GM12878 (cell line): ENCODE results near the gene ADAM33. TPM values are rescaled to one million over a fixed set of nuclear protein-coding genes. Genes with fewer than 3 reads are reported as not detected.

ENCODE experiments used
- ATAC-seq: fragments of 200-7000 bp; cut with Tn5 transposase; 3 replicates; pipeline ENCODE4 v1.9.1; 2020; ENCODE audit warnings: mild to moderate bottlenecking, moderate library complexity
- BruUV-seq: library from RNA; stranded (reverse); fragments of 400-500 nt; replicated peaks from 2 replicates; lab custom pipeline; 2021; lab: Mats Ljungman, UMichigan
- CTCF ChIA-PET: fragments of 300-600 bp; sonication (Branson Sonifier 250); formaldehyde crosslinking; extraction: SDS; loops from one replicate; lab custom pipeline; 2021; ENCODE audit warnings: inconsistent platforms; lab: Yijun Ruan, JAX
- POLR2A ChIA-PET: fragments of 350-600 bp; formaldehyde crosslinking; extraction: SDS; loops from one replicate; lab custom pipeline; 2021; ENCODE audit warnings: inconsistent platforms; lab: Charles Lee
- RAD21 ChIA-PET: fragments of 300-600 bp; sonication (Branson Sonifier 250); formaldehyde crosslinking; loops from one replicate; lab custom pipeline; 2023; ENCODE audit warnings: antibody characterized with exemption; ENCODE audit not compliant: unreplicated experiment; lab: Charles Lee
- SMC1A ChIA-PET: fragments of 300-600 bp; sonication (Branson Sonifier 250); formaldehyde crosslinking; loops from one replicate; lab custom pipeline; 2023; ENCODE audit not compliant: unreplicated experiment, uncharacterized antibody; lab: Charles Lee
- DNase-seq: peaks from one replicate; pipeline ENCODE4 v3.0.0-alpha.2; 2011; ENCODE audit warnings: low read depth, low spot score
- FAIRE-seq: peaks from 3 replicates; lab custom pipeline; 2011; peaks lifted over from hg19 to GRCh38; lab: Jason Lieb, UNC
- H2AFZ ChIP-seq: 2 replicates; pipeline ENCODE4 v1.6.0; 2011; ENCODE audit warnings: low read depth, low read length, control low read depth; ENCODE audit not compliant: control insufficient read depth
- H3K27ac ChIP-seq: 2 replicates; pipeline ENCODE4 v1.5.1; 2011; ENCODE audit warnings: control low read depth; ENCODE audit not compliant: control insufficient read depth, insufficient read depth
- H3K27me3 ChIP-seq, 2 experiments: replicated peaks in 1 of 2; 2 replicates each; pipeline versions ENCODE4 v1.6.0 to v1.6.1; 2011; ENCODE audit warnings: low read length in 1 of 2; ENCODE audit not compliant: control insufficient read depth in 2 of 2, insufficient read depth in 2 of 2
- H3K36me3 ChIP-seq, 2 experiments: 2 replicates each; pipeline ENCODE4 v1.5.1; 2011; ENCODE audit warnings: low read length in 1 of 2; ENCODE audit not compliant: control insufficient read depth in 2 of 2, insufficient read depth in 2 of 2
- H3K4me1 ChIP-seq: 2 replicates; pipeline ENCODE4 v1.6.1; 2011; ENCODE audit warnings: mild to moderate bottlenecking, low read length, moderate library complexity, mixed read lengths; ENCODE audit not compliant: control insufficient read depth, insufficient read depth
- H3K4me2 ChIP-seq: 2 replicates; pipeline ENCODE4 v1.6.0; 2011; ENCODE audit warnings: control low read depth; ENCODE audit not compliant: control insufficient read depth, insufficient read depth
- H3K4me3 ChIP-seq: fragments of 200-600 bp; sonication (generic); 2 replicates; pipeline ENCODE4 v1.5.1; 2016
- H3K79me2 ChIP-seq: 2 replicates; pipeline ENCODE4 v1.6.0; 2011; ENCODE audit warnings: low read length; ENCODE audit not compliant: control insufficient read depth, insufficient read depth
- H3K9ac ChIP-seq: 2 replicates; pipeline ENCODE4 v1.8.0; 2011; ENCODE audit warnings: low read length, control low read depth, mixed read lengths; ENCODE audit not compliant: control insufficient read depth, insufficient read depth
- H3K9me3 ChIP-seq: replicated peaks from 3 replicates; pipeline ENCODE4 v1.5.1; 2011; ENCODE audit warnings: mild to moderate bottlenecking, low read length; ENCODE audit not compliant: control insufficient read depth, insufficient read depth
- H4K20me1 ChIP-seq: 2 replicates; pipeline ENCODE4 v1.6.0; 2011; ENCODE audit not compliant: control insufficient read depth, insufficient read depth
- BCL11A ChIP-seq: IDR thresholded peaks from 2 replicates; pipeline ENCODE4 v1.6.1; 2011; ENCODE audit warnings: low read depth, low read length
- CBFB ChIP-seq: IDR thresholded peaks from 2 replicates; pipeline ENCODE4 v1.6.1; 2016; ENCODE audit warnings: antibody characterized with exemption, low read depth
- CEBPZ ChIP-seq: fragments of 150-350 bp; IDR thresholded peaks from 2 replicates; pipeline ENCODE4 v1.6.1; 2016; ENCODE audit warnings: low read depth, low read length
- RB1 ChIP-seq: fragments of 450-650 bp; formaldehyde crosslinking; IDR thresholded peaks from 2 replicates; pipeline ENCODE4 v1.6.1; 2017; ENCODE audit warnings: mild to moderate bottlenecking, borderline replicate concordance
- YY1 ChIP-seq: IDR thresholded peaks from 2 replicates; pipeline ENCODE4 v1.6.1; 2011; ENCODE audit warnings: low read depth, mild to moderate bottlenecking, low read length
- ZNF217 ChIP-seq: fragments of 450-650 bp; IDR thresholded peaks from 2 replicates; pipeline ENCODE4 v1.6.1; 2017; ENCODE audit warnings: antibody characterized with exemption, mild to moderate bottlenecking
- ZNF24 ChIP-seq: fragments of 450-650 bp; IDR thresholded peaks from 2 replicates; pipeline ENCODE4 v1.6.1; 2017; ENCODE audit warnings: antibody characterized with exemption, mild to moderate bottlenecking
- WGBS: methylation state at CpG from one replicate; pipeline ENCODE4 v1.1.6; 2016; ENCODE audit warnings: low lambda C conversion rate; ENCODE audit not compliant: insufficient replicate concordance, insufficient coverage; ENCODE audit errors: missing lambda C conversion rate; 5-methylcytosine and 5-hydroxymethylcytosine counted together
- in situ Hi-C: fragments of 300-500 bp; cut with MboI; formaldehyde crosslinking; loops from 9 replicates; pipeline ENCODE4 v1.14.3; 2018; ENCODE audit warnings: mixed read lengths
- intact Hi-C: fragments of 100-400 bp; cut with micrococcal nuclease; formaldehyde crosslinking; loops from one replicate; pipeline ENCODE4 v1.14.2; 2022; ENCODE audit not compliant: unreplicated experiment
- polyA plus RNA-seq, 11 experiments: library from polyadenylated mRNA; depleted of rRNA in 4 of 11; unstranded in 6 of 11; stranded (reverse) in 5 of 11; fragments of >200 nt; fragmentation: Nextera tagmentation in 4 of 11; fragmentation: Illumina TruSeq in 1 of 11; extraction: Ambion mirVana in 4 of 11; extraction: Trizol in 1 of 11; gene quantifications; 1 replicate in 1 of 11; 2 replicates in 10 of 11; pipeline versions ENCODE4 v1.2.1 to v1.2.3, GENCODE V29; 2011 to 2016; ENCODE audit warnings: inconsistent platforms in 2 of 11, missing spikeins in 2 of 11, low read depth in 1 of 11
- total RNA-seq, 4 experiments: library from RNA; depleted of rRNA in 3 of 4; stranded (reverse); fragments of >200 nt in 3 of 4; fragmentation: Illumina TruSeq in 1 of 4; extraction: Trizol in 1 of 4; gene quantifications; 2 replicates each; pipeline versions ENCODE4 v1.2.1 to v1.2.3, GENCODE V29; 2013 to 2021

The ADAM33 gene
- total and polyA plus RNA-seq, 10 of the 15 experiments (the other 5 are each of a cell fraction or from before 2014, with no cell fraction given) = not detected

- DNase-seq = no peak
- no TSS peak for BruUV-seq
- ChIA-PET POLR2A (no interaction called here), SMC1A (no interaction called here)
- H3K4me3 ChIP-seq = no peak overlapping the region
- in situ Hi-C loops = no loop called here
- TF ChIP-seq CBFB = no peak
- TF ChIP-seq, all 136 proteins: peak for 0
- Histone ChIP-seq H3K27ac (no peak overlapping the region), H3K27me3 (no peaks in the 10 kb centered on the region), H3K79me2 (no peaks in the 10 kb centered on the region), H2AFZ (no peak overlapping the region), H3K9me3 (no peaks in the 10 kb centered on the region), H3K4me2 (no peak overlapping the region), H3K4me1 (no peaks in the 10 kb centered on the region), H3K9ac (no peak overlapping the region), H3K36me3 (peaks cover 0 to 3% of the 10 kb centered on the region in 2 experiments; a peak in 2 of 4 replicates), H4K20me1 (no peaks in the 10 kb centered on the region)
- no peak for FAIRE-seq
- intact Hi-C loops = no loop called here
- CTCF ChIA-PET = no interaction called here
- RAD21 ChIA-PET = no interaction called here
- ATAC-seq = no peak
These were observed 34.3 kb downstream of the ADAM33 start for GRCh38 chr20:3647473-3647872.

GRCh38 chr20:3646651-3647050 lies 35.2 kb downstream of the ADAM33 start:
- WGBS = 92% methylated on average over 13 of the region's 13 CpGs
- CTCF ChIA-PET = no interaction called here
- RAD21 ChIA-PET = no interaction called here

More at GRCh38 chr20:3646651-3647050, 35.2 kb downstream of the ADAM33 start:
- peaks cover 0 to 3% of the 10 kb centered on the region in 2 experiments; a peak in 2 of 4 replicates for H3K36me3 ChIP-seq
- POLR2A ChIA-PET = interaction anchor here (0.5 kb wide), 1 partner anchor 20 kb away, joined by 3 read pairs; no protein-coding TSS in a partner anchor
- no peaks in the 10 kb centered on the region for H3K9me3 ChIP-seq
- FAIRE-seq (no peak), ATAC-seq (no peak), DNase-seq (no peak)
- H3K27me3 ChIP-seq = no peaks in the 10 kb centered on the region
- TF ChIP-seq ZNF217 = no peak
- TF ChIP-seq RB1 = no peak
- TF ChIP-seq CEBPZ = no peak
- no peak for TF ChIP-seq YY1
- no peak for TF ChIP-seq ZNF24
- no peak for TF ChIP-seq BCL11A
- no peak overlapping the region for H3K27ac ChIP-seq
- intact Hi-C loops = no loop called here
- no peaks in the 10 kb centered on the region for H4K20me1 ChIP-seq
- no peak overlapping the region for H3K4me3 ChIP-seq
- H3K79me2 ChIP-seq = no peaks in the 10 kb centered on the region
- no TSS peak for BruUV-seq
- no peak overlapping the region for H3K4me2 ChIP-seq
- SMC1A ChIA-PET = no interaction called here
- H3K4me1 ChIP-seq = no peaks in the 10 kb centered on the region
- in situ Hi-C loops = no loop called here
- no peak overlapping the region for H2AFZ ChIP-seq
- no peak overlapping the region for H3K9ac ChIP-seq
